SU-DHL-6 (cell line): ENCODE results near the gene DUSP22.

ENCODE experiments used
- H2AFZ ChIP-seq: fragments of 200-600 bp; sonication (generic); 2 replicates; pipeline ENCODE4 v1.6.1; 2014; ENCODE audit warnings: low read depth, mild to moderate bottlenecking, moderate library complexity, mixed read lengths, antibody characterized with exemption, low read length; ENCODE audit not compliant: severe bottlenecking
- H3F3A ChIP-seq: fragments of 200-600 bp; shearing (Covaris generic); 2 replicates; pipeline ENCODE4 v1.6.0; 2016; ENCODE audit warnings: antibody characterized with exemption, mild to moderate bottlenecking; ENCODE audit not compliant: insufficient read depth
- H3K27ac ChIP-seq: fragments of 200-600 bp; sonication (generic); 2 replicates; pipeline ENCODE4 v1.5.1; 2016; ENCODE audit warnings: low read depth, mild to moderate bottlenecking, low read length, moderate library complexity, mixed read lengths
- H3K27me3 ChIP-seq: fragments of 200-600 bp; sonication (generic), shearing (Covaris generic); 2 replicates; pipeline ENCODE4 v1.6.0; 2014; ENCODE audit warnings: mild to moderate bottlenecking, low read length
- H3K36me3 ChIP-seq: fragments of 200-600 bp; sonication (generic); 2 replicates; pipeline ENCODE4 v1.6.1; 2014; ENCODE audit warnings: mild to moderate bottlenecking, low read length, mixed read lengths
- H3K4me2 ChIP-seq: fragments of 300-600, 200-600 bp; shearing (Covaris generic), sonication (generic); 2 replicates; pipeline ENCODE4 v1.6.0; 2014; ENCODE audit warnings: low read length, low read depth, mild to moderate bottlenecking; ENCODE audit not compliant: poor library complexity, severe bottlenecking
- H3K4me3 ChIP-seq: fragments of 200-600 bp; sonication (generic); 2 replicates; pipeline ENCODE4 v1.5.1; 2014; ENCODE audit warnings: antibody characterized with exemption, low read length, mild to moderate bottlenecking, mixed read lengths; ENCODE audit not compliant: insufficient read depth, poor library complexity, severe bottlenecking
- H3K79me2 ChIP-seq: fragments of 200-600 bp; sonication (generic); 2 replicates; pipeline ENCODE4 v1.6.1; 2014; ENCODE audit warnings: mild to moderate bottlenecking, low read length, moderate library complexity; ENCODE audit not compliant: insufficient read depth
- H3K9ac ChIP-seq: fragments of 200-600 bp; sonication (generic); 2 replicates; pipeline ENCODE4 v1.7.0; 2014; ENCODE audit warnings: mild to moderate bottlenecking, low read length
- H3K9me2 ChIP-seq: fragments of 200-600 bp; sonication (generic); replicated peaks from 2 replicates; pipeline ENCODE4 v1.6.1; 2014; ENCODE audit warnings: low read length; ENCODE audit not compliant: insufficient read depth
- H3K9me3 ChIP-seq: fragments of 200-600 bp; sonication (generic); 2 replicates; pipeline ENCODE4 v1.6.1; 2014; ENCODE audit warnings: low read length, mixed read lengths; ENCODE audit not compliant: insufficient read depth
- H4K20me1 ChIP-seq: fragments of 200-600 bp; sonication (generic); 2 replicates; pipeline ENCODE4 v1.6.1; 2014; ENCODE audit warnings: low read depth, mild to moderate bottlenecking, antibody characterized with exemption, low read length, moderate library complexity, mixed read lengths
- CTCF ChIP-seq: fragments of 200-600 bp; sonication (generic); IDR thresholded peaks from one replicate; pipeline ENCODE4 v1.5.1; 2017; ENCODE audit warnings: antibody characterized with exemption, mild to moderate bottlenecking, low read length, moderate library complexity; ENCODE audit not compliant: insufficient read depth, poor library complexity, severe bottlenecking
- EZH2phosphoT487 ChIP-seq: fragments of 200-600 bp; sonication (generic), shearing (Covaris generic); conservative IDR thresholded peaks from 2 replicates; pipeline ENCODE4 v1.6.1; 2018; ENCODE audit warnings: mild to moderate bottlenecking, antibody characterized with exemption, low read length, moderate library complexity, mixed read lengths

The DUSP22 gene

GRCh38 chr6:358847-359246 lies 66.6 kb downstream of the DUSP22 start:
- no peak overlapping the region for H2AFZ ChIP-seq
- no peaks in the 10 kb centered on the region for H3K9me2 ChIP-seq
- H4K20me1 ChIP-seq, result no peaks in the 10 kb centered on the region
- H3K4me3 ChIP-seq, result no peak overlapping the region
- H3F3A ChIP-seq, result 0 out of 2 replicates have a peak, but pooled peaks cover 5% of the 10 kb centered on the region
- H3K36me3 ChIP-seq, result no peaks in the 10 kb centered on the region
- H3K9me3 ChIP-seq, result no peaks in the 10 kb centered on the region
- H3K4me2 ChIP-seq, result no peak overlapping the region
- H3K9ac ChIP-seq, result no peak overlapping the region
- no peaks in the 10 kb centered on the region for H3K79me2 ChIP-seq
- no peaks in the 10 kb centered on the region for H3K27me3 ChIP-seq
- no peak overlapping the region for H3K27ac ChIP-seq
- TF ChIP-seq EZH2phosphoT487 (no peak), CTCF (no peak)

GRCh38 chr6:359261-360035 lies 67.2 kb downstream of the DUSP22 start:
- Histone ChIP-seq H3K36me3 (no peaks in the 10 kb centered on the region), H3K27me3 (no peaks in the 10 kb centered on the region), H4K20me1 (no peaks in the 10 kb centered on the region), H3K4me2 (no peak overlapping the region), H3K27ac (no peak overlapping the region), H3K9me3 (no peaks in the 10 kb centered on the region), H3K9me2 (no peaks in the 10 kb centered on the region), H3K4me3 (no peak overlapping the region), H3K79me2 (no peaks in the 10 kb centered on the region), H3K9ac (no peak overlapping the region), H3F3A (0 out of 2 replicates have a peak, but pooled peaks cover 5% of the 10 kb centered on the region), H2AFZ (no peak overlapping the region)
- TF ChIP-seq EZH2phosphoT487, result no peak
- no peak for TF ChIP-seq CTCF

GRCh38 chr6:360349-360748 lies 68.1 kb downstream of the DUSP22 start:
- Histone ChIP-seq H4K20me1 (no peaks in the 10 kb centered on the region), H3K27me3 (no peaks in the 10 kb centered on the region), H3K4me3 (no peak overlapping the region), H3K9me2 (no peaks in the 10 kb centered on the region), H3K4me2 (no peak overlapping the region), H3K27ac (no peak overlapping the region), H3F3A (0 out of 2 replicates have a peak, but pooled peaks cover 5% of the 10 kb centered on the region), H3K9me3 (no peaks in the 10 kb centered on the region), H2AFZ (no peak overlapping the region), H3K9ac (no peak overlapping the region), H3K79me2 (no peaks in the 10 kb centered on the region), H3K36me3 (no peaks in the 10 kb centered on the region)
- TF ChIP-seq EZH2phosphoT487, result no peak
- no peak for TF ChIP-seq CTCF
